Endothelial cell of umbilical vein (primary cell): ENCODE measurements around the gene PTPRCAP. TPM values are rescaled to one million over a fixed set of nuclear protein-coding genes. Genes with fewer than 3 reads are reported as not detected.

Experiments
- BruUV-seq: library from RNA; stranded (reverse); fragments of 400-500 nt; replicated peaks from 2 replicates; lab custom pipeline; 2021; lab: Mats Ljungman, UMichigan
- CTCF ChIA-PET: fragments of 300-600, 350-600 bp; sonication (Branson Sonifier 250); formaldehyde crosslinking; loops from one replicate; lab custom pipeline; 2021; ENCODE audit warnings: antibody characterized with exemption, inconsistent platforms; lab: Charles Lee
- POLR2A ChIA-PET: fragments of 300-600, 350-600 bp; sonication (Branson Sonifier 250); formaldehyde crosslinking; loops from one replicate; lab custom pipeline; 2021; ENCODE audit warnings: antibody characterized with exemption, inconsistent platforms; lab: Charles Lee
- DNase-seq: peaks from one replicate; pipeline ENCODE4 v3.0.0-alpha.2; 2011; ENCODE audit warnings: low read depth, low spot score
- FAIRE-seq: peaks from 2 replicates; lab custom pipeline; 2011; peaks lifted over from hg19 to GRCh38; lab: Jason Lieb, UNC
- H2AFZ ChIP-seq: 2 replicates; pipeline ENCODE4 v1.6.0; 2012; ENCODE audit warnings: low read depth, low read length, control low read depth, inconsistent platforms
- H3K27ac ChIP-seq: 2 replicates; pipeline ENCODE4 v1.5.1; 2011; ENCODE audit warnings: low read depth, mild to moderate bottlenecking, control low read depth, low read length, moderate library complexity; ENCODE audit not compliant: insufficient read depth
- H3K27me3 ChIP-seq, 2 experiments: 2 replicates each; pipeline versions ENCODE4 v1.6.0 to v1.6.1; 2011; ENCODE audit warnings: low read length in 2 of 2, mixed read lengths in 1 of 2; ENCODE audit not compliant: control insufficient read depth in 2 of 2, insufficient read depth in 2 of 2
- H3K36me3 ChIP-seq, 2 experiments: 2 replicates in 1 of 2; 3 replicates in 1 of 2; pipeline ENCODE4 v1.5.1; 2011; ENCODE audit warnings: low read length in 2 of 2, mild to moderate bottlenecking in 1 of 2, moderate library complexity in 1 of 2; ENCODE audit not compliant: control insufficient read depth in 2 of 2, insufficient read depth in 2 of 2; ENCODE audit errors: extremely low read depth in 1 of 2
- H3K4me1 ChIP-seq: 3 replicates; pipeline ENCODE4 v1.5.1; 2011; ENCODE audit warnings: mild to moderate bottlenecking, low read length; ENCODE audit not compliant: control insufficient read depth, insufficient read depth; ENCODE audit errors: extremely low read depth
- H3K4me2 ChIP-seq: 2 replicates; pipeline ENCODE4 v1.6.1; 2011; ENCODE audit warnings: low read length, control low read depth, mixed read lengths; ENCODE audit not compliant: insufficient read depth
- H3K4me3 ChIP-seq, 3 experiments: fragments of 200-600 bp in 1 of 3; sonication (generic), shearing (Covaris generic) in 1 of 3; replicated peaks in 1 of 3; 2 replicates each; pipeline ENCODE4 v1.5.1; 2011 to 2016; ENCODE audit warnings: control low read depth in 3 of 3, low read length in 3 of 3, mild to moderate bottlenecking in 2 of 3, inconsistent platforms in 1 of 3, low read depth in 1 of 3, moderate library complexity in 1 of 3; ENCODE audit not compliant: insufficient read depth in 1 of 3
- H3K79me2 ChIP-seq: 2 replicates; pipeline ENCODE4 v1.6.0; 2012; ENCODE audit warnings: low read length, inconsistent platforms; ENCODE audit not compliant: control insufficient read depth, insufficient read depth
- H3K9ac ChIP-seq: replicated peaks from 2 replicates; pipeline ENCODE3; 2011; ENCODE audit warnings: low read length, control low read depth; ENCODE audit not compliant: insufficient read depth; ENCODE audit errors: extremely low read depth
- H3K9me1 ChIP-seq: replicated peaks from 3 replicates; pipeline ENCODE4 v1.6.0; 2011; ENCODE audit warnings: mild to moderate bottlenecking, low read length; ENCODE audit not compliant: control insufficient read depth, insufficient read depth; ENCODE audit errors: extremely low read depth
- H3K9me3 ChIP-seq: replicated peaks from 2 replicates; pipeline ENCODE4 v1.5.1; 2012; ENCODE audit warnings: low read length, inconsistent platforms; ENCODE audit not compliant: control insufficient read depth, insufficient read depth
- H4K20me1 ChIP-seq: replicated peaks from 2 replicates; pipeline ENCODE3; 2011; ENCODE audit warnings: mild to moderate bottlenecking, low read length; ENCODE audit not compliant: control insufficient read depth, insufficient read depth; ENCODE audit errors: extremely low read depth
- EZH2 ChIP-seq: IDR thresholded peaks from 2 replicates; pipeline ENCODE4 v1.6.1; 2012; ENCODE audit warnings: borderline replicate concordance, low read depth, mild to moderate bottlenecking, moderate library complexity, low read length, inconsistent platforms; ENCODE audit not compliant: severe bottlenecking
- FOS ChIP-seq: IDR thresholded peaks from 2 replicates; pipeline ENCODE4 v1.6.1; 2011; ENCODE audit warnings: mild to moderate bottlenecking, low read length, moderate library complexity, borderline replicate concordance; ENCODE audit not compliant: insufficient read depth
- GATA2 ChIP-seq: IDR thresholded peaks from 2 replicates; pipeline ENCODE4 v1.7.0; 2011; ENCODE audit warnings: low read depth, mild to moderate bottlenecking, moderate library complexity, mixed read lengths, low read length; ENCODE audit not compliant: insufficient read length, insufficient read depth
- JUN ChIP-seq: IDR thresholded peaks from 2 replicates; pipeline ENCODE4 v1.6.1; 2011; ENCODE audit warnings: borderline replicate concordance, low read depth; ENCODE audit not compliant: insufficient read length, insufficient read depth
- MYC ChIP-seq: IDR thresholded peaks from one replicate; pipeline ENCODE4 v1.6.1; 2011; ENCODE audit warnings: mild to moderate bottlenecking, low read depth, low read length
- POLR2A ChIP-seq: IDR thresholded peaks from 2 replicates; pipeline ENCODE4 v1.6.1; 2012; ENCODE audit warnings: low read depth, mild to moderate bottlenecking, control low read depth, low read length
- POLR2AphosphoS5 ChIP-seq: IDR thresholded peaks from 2 replicates; pipeline ENCODE4 v1.6.1; 2012; ENCODE audit warnings: low read depth, mild to moderate bottlenecking, control low read depth, low read length, moderate library complexity; ENCODE audit not compliant: insufficient read depth
- dilution Hi-C: fragments of 300-500 bp; cut with MboI; formaldehyde crosslinking; loops from one replicate; pipeline ENCODE4 v1.15.0; 2019; ENCODE audit warnings: low sequenced_read_pairs; ENCODE audit not compliant: extremely low pct_ligation_motif_present
- intact Hi-C: fragments of 100-400 bp; cut with micrococcal nuclease; formaldehyde crosslinking; loops from one replicate; pipeline ENCODE4 v1.10.0; 2022
- polyA plus RNA-seq, 4 experiments: library from polyadenylated mRNA; depleted of rRNA in 3 of 4; stranded (reverse) in 3 of 4; unstranded in 1 of 4; fragments of >200 nt; gene quantifications; 2 replicates each; pipeline versions ENCODE4 v1.2.1 to v1.2.3, GENCODE V29; 2011 to 2012; ENCODE audit warnings: missing spikeins in 1 of 4
- total RNA-seq: library from RNA; stranded (reverse); gene quantifications from 2 replicates; pipeline ENCODE4 v1.2.3, GENCODE V29; 2021
- TF ChIP-seq, protein P1 (sequence below), 2 donors: IDR thresholded peaks; 1 replicate in 1 of 2; 2 replicates in 1 of 2; pipeline ENCODE4 v1.5.1; 2011; ENCODE audit warnings: low read length in 2 of 2, mild to moderate bottlenecking in 2 of 2, moderate library complexity in 2 of 2, control low read depth in 1 of 2, inconsistent platforms in 1 of 2, low read depth in 1 of 2; ENCODE audit not compliant: insufficient read depth in 1 of 2; ENCODE audit errors: extremely low read depth in 1 of 2
- TF ChIP-seq, protein P2 (sequence below): IDR thresholded peaks from 2 replicates; pipeline ENCODE4 v1.6.1; 2011; ENCODE audit not compliant: insufficient read depth, insufficient read length

The PTPRCAP gene
- total and polyA plus RNA-seq, 2 donors (not counting 3 experiments of a cell fraction or from before 2014, with no cell fraction given), result 3.6 TPM; not detected in 1

DNA sequence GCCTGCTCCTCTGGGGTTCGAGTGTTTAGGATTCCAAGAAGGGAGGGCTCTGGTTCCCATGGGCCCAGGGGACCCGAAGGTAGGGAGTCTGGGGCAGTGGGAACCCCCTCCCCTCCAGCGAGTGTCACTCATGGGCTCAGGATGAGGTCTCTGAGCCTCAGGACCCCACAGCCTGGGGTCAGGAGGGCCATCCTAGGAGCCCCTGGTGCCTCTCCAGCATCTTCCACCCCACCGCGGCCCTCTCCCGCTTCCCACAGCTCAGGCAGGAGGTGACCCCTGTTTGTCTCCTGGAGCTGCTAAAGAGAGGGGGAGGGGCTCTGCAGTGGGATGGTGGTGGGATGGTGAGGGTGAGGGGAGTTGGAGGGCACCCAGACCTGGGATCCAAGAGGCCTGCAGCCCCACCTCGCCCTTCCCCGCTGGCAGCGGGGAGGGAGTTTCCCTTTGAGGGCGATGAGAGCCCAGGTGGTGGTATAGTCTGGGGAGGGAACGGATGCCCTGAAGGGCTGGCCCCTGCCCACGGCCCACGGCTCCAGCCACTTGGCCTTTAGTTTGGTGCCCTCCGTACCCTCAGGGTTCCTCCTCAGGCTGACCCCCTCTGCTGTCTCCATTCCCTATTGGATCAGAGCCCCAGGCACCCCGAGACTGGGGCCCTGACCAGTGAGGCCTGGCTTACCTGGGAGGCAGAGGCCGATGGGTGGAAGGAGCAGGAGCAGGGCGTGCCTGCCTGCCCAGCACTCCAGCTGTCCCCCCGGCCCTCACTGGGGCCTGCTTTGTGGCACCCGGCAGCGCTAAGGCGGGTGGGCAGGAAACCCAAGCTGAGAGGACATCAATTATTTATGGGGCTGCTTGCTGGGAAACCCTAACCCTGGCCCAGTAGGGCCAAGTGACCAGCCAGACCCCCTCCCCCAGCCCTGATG lies 16.6 kb upstream of the PTPRCAP start:
- FAIRE-seq (no peak), DNase-seq (no peak)
- intact Hi-C loops, result no loop called here
- no peaks in the 10 kb centered on the region for H3K36me3 ChIP-seq
- no peaks in the 10 kb centered on the region for H3K27me3 ChIP-seq
- no peaks in the 10 kb centered on the region for H4K20me1 ChIP-seq
- H3K4me3 ChIP-seq, result no peak overlapping the region
- dilution Hi-C loops, result no loop called here
- no peak overlapping the region for H3K9ac ChIP-seq
- no peaks in the 10 kb centered on the region for H3K9me1 ChIP-seq
- no peaks in the 10 kb centered on the region for H3K79me2 ChIP-seq
- POLR2A ChIA-PET, result no interaction called here
- H2AFZ ChIP-seq, result no peak overlapping the region
- TF ChIP-seq POLR2AphosphoS5 (no peak), JUN (no peak), GATA2 (no peak), POLR2A (no peak), EZH2 (no peak), MYC (no peak), FOS (no peak)
- TF ChIP-seq, protein P1, sequence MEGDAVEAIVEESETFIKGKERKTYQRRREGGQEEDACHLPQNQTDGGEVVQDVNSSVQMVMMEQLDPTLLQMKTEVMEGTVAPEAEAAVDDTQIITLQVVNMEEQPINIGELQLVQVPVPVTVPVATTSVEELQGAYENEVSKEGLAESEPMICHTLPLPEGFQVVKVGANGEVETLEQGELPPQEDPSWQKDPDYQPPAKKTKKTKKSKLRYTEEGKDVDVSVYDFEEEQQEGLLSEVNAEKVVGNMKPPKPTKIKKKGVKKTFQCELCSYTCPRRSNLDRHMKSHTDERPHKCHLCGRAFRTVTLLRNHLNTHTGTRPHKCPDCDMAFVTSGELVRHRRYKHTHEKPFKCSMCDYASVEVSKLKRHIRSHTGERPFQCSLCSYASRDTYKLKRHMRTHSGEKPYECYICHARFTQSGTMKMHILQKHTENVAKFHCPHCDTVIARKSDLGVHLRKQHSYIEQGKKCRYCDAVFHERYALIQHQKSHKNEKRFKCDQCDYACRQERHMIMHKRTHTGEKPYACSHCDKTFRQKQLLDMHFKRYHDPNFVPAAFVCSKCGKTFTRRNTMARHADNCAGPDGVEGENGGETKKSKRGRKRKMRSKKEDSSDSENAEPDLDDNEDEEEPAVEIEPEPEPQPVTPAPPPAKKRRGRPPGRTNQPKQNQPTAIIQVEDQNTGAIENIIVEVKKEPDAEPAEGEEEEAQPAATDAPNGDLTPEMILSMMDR (IDR thresholded peaks at IDR 0.05; ENCODE audit: extremely low read depth in 1 of 2, insufficient read depth in 1 of 2, low read depth in 1 of 2, low read length in 2 of 2), result no peak
- TF ChIP-seq, protein P2, sequence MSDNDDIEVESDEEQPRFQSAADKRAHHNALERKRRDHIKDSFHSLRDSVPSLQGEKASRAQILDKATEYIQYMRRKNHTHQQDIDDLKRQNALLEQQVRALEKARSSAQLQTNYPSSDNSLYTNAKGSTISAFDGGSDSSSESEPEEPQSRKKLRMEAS, result no peak
- CTCF ChIA-PET, result interaction anchor here (1.0 kb wide), 1 partner anchor 22 kb away, joined by 3 read pairs; no protein-coding TSS in a partner anchor
- H3K27ac ChIP-seq, result no peak overlapping the region
- BruUV-seq, result no TSS peak
- no peaks in the 10 kb centered on the region for H3K9me3 ChIP-seq
- H3K4me1 ChIP-seq, result peaks cover 7% of the 10 kb centered on the region
- no peak overlapping the region for H3K4me2 ChIP-seq
